ENCODE results near the gene TFR2.
A peak's percentile ranks its signal among the peaks of the same experiment; 100 is the strongest.

Gene TFR2

DNA sequence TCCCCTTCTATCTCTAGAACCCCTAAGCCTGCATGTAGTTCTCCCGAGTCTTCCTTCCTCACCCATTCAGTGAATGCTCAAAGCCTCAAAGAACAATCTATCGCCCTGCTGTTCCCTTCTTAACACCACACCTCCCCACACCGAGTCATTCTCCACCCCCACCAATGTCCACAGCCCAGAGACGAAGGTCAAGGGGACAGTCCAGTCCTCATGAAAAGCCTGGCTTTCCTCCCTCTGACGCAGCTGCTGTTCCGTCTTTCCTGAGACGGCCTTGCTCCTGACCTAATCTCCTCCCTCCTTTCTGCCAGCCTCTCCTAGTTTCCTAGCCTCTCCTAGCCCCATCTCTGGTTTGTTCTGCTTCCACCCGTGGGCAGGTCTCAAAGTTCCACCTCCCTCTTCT lies 19.8 kb downstream of the TFR2 start:
- no peak overlapping the region for H3K4me3 ChIP-seq (ENCODE audit: low read depth, low read length)

DNA sequence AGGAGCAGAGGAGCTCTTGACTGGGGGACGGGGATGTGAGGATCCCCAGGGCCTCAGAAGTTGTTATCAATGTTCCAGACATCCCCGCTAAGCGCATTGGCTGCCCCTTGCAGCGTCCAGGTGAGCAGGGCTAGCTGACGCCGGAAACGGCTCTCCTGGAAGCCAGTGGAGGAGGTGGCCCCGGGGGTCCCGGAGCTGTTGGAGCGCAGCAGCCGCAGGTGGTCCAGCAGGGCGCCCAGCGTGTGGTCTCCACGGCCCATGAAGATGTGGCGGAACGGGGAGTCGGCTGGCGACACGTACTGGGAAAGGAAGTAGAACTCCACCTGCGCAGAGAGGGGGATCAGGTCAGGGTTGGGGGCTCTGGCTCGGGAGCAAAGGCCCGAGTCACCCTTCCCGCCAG lies 20.5 kb downstream of the TFR2 start:
- no peak overlapping the region for H3K4me3 ChIP-seq (ENCODE audit: low read depth, low read length)
- DNase-seq (ENCODE audit: low read depth): no peak

More for the DNA sequence above, 19.8 kb downstream of the TFR2 start:
- DNase-seq (ENCODE audit: low read depth): no peak

DNA sequence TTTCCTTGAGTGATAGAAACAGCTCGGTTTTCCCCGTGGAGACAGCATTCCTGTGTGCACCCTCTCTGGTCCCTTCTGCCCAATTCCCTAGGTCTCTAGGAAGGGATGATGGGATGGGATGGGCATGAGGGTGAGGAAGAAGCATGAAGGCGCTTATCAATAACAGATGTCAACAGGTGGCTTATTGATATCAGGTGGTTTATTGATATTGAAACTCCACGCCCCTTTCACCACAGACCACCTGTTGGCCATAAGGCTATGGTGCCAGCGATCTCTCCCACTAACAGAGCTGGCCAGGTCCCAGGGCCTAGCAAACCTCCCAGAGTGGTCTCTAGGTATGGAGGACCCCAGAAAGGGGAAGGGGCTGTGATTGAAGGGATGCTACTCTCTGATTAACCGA lies 21.1 kb downstream of the TFR2 start:
- H3K4me3 ChIP-seq (ENCODE audit: low read depth, low read length): no peak overlapping the region
- no peak for DNase-seq (ENCODE audit: low read depth)

DNA sequence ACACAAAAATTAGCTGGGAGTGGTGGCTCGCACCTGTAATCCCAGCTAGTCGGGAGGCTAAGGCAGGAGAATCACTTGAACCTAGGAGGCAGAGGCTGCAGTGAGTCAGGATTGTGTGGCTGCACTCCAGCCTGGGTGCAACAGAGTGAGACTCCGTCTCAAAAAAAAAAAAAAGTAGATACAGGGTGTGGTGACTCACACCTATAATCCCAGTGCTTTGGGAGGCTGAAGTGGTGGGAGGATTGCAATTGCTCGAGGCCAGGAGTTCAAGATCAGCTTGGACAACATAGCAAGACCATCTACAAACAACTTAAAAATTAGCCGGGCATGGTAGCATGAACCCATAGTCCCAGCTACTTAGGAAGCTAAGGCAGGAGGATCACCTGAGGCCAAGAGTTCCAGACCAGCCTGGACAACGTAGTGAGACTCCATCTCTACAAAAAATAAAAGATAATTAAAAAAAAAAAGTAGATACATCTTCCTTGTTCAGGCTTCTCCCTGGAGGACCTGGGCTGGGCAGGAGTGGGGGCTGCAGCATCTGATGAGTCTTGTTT lies 27.0 kb downstream of the TFR2 start:
- DNase-seq (ENCODE audit: low read depth): no peak
- H3K4me3 ChIP-seq (ENCODE audit: low read depth, low read length): no peak overlapping the region

DNA sequence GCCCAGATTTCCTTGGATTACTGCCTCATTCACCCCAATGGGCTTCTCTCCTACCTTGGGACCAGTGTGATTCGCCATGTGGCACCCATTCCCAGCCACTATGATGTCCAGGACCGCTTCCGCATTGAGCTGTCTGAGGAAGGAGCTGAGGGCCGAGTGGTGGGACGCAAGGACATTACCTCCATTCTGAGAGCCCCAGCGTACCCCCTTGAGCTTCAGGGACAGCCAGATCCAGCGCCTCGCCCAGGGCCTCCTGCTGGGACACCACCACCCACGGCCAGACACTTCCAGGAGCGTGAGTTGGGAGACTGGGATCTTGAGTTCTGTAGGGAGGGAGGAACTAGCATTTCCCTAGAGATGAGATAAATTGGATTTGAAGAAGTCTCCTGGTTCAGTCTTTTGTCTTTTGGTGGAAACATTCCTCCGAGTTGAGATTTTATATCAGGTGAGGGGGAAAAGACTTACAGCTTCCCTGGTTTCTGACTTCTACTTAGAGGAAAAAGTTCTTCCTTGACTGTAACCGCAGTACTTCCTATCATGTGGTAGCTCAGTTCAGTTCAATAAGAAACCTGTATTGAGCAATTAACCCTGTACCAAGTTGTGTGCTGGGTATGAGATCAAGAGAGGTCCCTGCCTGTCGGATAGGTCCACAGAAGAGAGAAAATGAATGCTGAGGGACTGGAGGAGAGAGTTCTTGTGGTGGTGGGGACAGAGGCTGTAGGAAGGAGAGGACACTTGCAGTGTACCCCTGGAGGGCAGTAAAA lies 27.8 kb downstream of the TFR2 start:
- no peak for DNase-seq (ENCODE audit: low read depth)

DNA sequence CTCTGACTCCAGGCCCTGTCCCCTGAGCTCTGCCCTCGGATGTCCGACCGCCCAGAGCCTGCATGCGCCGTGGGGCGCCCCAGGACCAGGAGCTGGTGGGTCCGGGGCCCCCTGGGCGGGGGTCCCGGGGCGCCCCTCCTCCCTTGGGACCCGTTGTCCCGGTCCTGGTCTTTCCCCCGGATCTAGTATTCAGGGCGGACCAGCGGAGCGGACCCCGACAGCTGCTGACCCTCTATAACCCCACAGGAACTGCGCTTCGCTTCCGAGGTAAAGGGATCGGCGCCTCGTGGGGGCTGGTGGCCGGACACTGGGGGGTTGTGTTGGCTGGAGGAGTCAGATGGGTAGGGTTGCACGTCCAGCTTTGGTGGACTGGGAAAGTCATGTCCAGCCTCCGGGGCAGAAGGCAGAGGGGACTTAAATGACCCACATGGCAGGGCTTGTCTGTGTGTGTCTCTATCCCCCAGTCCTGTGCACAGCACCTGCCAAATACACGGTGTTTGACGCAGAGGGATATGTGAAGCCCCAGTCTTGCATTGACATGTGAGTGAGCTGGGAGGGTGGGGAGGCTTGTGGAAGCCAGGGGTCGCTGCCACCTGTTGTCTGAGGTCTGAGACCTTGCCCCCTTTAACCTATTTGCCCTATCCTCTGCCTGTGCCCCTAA lies 28.5 kb downstream of the TFR2 start:
- H3K4me3 ChIP-seq (ENCODE audit: low read depth, low read length): peak overlapping the region; percentile 88
- DNase-seq (ENCODE audit: low read depth): no peak

More for the DNA sequence above, 27.8 kb downstream of the TFR2 start:
- peak overlapping the region; percentile 88 for H3K4me3 ChIP-seq (ENCODE audit: low read depth, low read length)

DNA sequence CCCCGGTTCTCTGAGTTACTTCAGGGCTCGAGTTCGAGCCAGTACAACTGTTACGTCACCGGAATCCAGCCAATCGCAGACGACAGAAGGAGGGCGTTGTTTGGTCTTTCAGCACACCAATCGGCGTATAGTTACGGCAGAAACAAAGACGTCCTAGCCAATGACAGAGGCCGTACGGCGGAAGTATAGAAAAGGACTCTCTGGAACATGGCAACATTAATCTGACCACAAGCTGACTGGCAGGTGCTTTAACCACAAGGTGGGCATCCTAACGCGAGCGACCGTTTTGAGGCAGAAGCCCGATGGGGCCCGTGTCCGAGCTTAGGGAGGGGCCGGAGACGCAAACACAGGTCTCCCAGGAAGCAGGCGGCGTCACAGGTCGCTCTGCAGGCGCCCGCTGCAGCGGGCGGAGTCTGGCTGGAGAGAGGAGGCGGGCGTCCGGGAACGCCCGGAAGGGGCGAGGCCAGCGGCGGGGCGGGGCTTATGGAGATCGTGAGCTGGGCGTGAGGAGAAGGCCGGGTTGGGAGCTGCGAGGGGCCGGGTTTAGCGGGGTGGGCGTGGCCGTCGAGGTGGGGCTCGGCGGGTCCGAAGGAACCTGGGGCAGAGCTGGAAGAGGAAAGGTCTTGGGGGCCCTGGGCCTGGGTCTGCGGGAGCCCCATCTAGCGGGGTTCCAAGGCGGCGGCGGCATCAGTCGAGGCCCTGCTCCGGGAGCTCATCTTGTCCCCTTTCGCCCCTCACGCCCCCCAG lies 29.2 kb downstream of the TFR2 start, which contains the start of gene MOSPD3:
Gene MOSPD3, plus strand, starts transcription at position 558 of the 747 bp plus-strand sequence. CDS start 252 bp downstream, outside the sequence.
- peak within 1 kb of the TSS; percentile 88 for H3K4me3 ChIP-seq (ENCODE audit: low read depth, low read length)
- DNase-seq (ENCODE audit: low read depth): peak; percentile 98

DNA sequence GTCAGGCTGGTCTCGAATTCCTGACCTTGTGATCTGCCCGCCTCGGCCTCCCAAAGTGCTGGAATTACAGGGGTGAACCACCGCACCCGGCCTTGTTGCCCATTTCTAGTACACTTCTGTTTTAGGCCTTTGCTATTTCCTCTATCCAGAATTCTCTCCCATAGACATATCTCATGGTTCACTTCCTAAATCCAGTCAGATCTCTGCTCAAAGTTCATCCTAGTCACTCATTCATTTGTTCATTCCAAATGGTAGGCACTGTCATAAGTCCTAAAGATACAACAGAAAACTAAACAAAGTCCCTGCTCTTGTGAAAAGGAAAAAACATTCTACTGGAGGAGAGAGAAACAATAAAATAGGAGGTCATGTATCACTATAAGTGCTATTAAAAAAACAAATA lies 31.4 kb downstream of the TFR2 start:
- DNase-seq (ENCODE audit: low read depth): no peak
- no peak overlapping the region for H3K4me3 ChIP-seq (ENCODE audit: low read depth, low read length)

DNA sequence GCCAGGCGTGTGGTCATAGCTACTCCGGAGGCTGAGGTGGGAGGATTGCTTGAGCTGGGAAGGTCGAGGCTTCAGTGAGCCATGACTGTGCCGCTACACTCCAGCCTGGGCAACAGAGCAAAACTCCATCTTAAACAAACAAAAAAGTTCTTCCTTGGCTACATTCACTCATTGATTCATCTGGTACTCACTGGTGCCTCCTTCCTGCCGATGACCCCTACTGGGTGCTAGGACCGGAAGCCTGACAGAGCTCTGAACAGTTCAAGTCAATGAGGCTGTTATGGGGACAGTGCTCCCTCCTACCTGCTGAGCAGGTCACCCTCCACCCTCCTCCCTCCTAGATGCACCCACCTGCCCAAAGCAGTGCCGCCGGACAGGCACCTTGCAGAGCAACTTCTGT lies 34.2 kb downstream of the TFR2 start:
- no peak for DNase-seq (ENCODE audit: low read depth)
- no peak overlapping the region for H3K4me3 ChIP-seq (ENCODE audit: low read depth, low read length)

DNA sequence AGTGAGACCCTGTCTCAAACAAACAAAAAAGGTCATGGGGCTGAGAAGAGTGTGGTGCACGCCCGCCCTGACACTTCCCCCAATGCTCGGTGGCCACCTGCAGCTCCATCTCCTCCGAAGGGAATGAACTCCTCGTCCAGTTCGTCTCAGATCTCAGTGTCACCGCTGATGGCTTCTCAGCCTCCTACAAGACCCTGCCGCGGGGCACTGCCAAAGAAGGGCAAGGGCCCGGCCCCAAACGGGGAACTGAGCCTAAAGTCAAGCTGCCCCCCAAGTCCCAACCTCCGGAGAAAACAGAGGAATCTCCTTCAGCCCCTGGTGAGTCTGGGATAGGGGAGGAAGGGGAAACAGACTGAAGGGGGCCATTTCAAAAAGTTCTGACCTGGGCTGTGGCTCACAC lies 35.0 kb downstream of the TFR2 start:
- H3K4me3 ChIP-seq (ENCODE audit: low read depth, low read length): no peak overlapping the region
- no peak for DNase-seq (ENCODE audit: low read depth)

DNA sequence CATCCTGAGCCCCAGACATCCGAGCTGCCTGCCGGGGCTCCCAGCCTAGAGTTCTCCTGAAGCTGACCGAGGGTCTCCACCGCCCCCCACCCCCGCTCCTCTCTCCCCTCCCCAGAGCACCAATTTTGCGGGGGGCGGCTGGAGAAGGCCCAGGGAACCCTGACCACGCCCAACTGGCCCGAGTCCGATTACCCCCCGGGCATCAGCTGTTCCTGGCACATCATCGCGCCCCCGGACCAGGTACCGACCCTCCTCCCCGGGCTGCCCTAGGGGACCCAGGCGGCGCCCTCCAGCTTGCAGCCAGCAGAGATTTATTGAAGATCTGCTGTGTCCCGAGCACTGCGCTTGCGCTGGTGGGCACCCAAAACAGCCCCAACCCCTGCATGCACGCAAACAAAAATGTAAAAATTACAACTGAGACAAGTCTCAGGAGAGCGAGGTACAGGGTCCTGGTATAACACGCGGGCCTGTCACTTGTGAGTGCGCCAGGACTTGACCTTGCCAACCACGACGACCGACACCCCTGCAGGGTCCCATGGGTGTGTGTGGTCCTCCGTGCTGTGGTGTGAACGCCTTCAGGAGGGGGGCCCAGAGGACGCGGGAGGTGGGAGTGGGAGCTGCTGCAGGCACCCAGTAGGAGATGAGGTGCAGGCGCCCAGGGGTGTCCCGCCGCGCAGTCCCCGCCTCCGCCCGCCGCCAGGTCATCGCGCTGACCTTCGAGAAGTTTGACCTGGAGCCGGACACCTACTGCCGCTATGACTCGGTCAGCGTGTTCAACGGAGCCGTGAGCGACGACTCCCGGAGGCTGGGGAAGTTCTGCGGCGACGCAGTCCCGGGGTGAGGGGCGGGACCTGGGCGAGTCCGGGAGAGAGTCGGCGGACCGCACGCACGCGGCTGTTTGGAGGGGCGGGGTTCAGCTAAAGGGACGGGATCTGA lies 36.1 kb downstream of the TFR2 start:
- peak overlapping the region; percentile 57 for H3K4me3 ChIP-seq (ENCODE audit: low read depth, low read length)
- no peak for DNase-seq (ENCODE audit: low read depth)

DNA sequence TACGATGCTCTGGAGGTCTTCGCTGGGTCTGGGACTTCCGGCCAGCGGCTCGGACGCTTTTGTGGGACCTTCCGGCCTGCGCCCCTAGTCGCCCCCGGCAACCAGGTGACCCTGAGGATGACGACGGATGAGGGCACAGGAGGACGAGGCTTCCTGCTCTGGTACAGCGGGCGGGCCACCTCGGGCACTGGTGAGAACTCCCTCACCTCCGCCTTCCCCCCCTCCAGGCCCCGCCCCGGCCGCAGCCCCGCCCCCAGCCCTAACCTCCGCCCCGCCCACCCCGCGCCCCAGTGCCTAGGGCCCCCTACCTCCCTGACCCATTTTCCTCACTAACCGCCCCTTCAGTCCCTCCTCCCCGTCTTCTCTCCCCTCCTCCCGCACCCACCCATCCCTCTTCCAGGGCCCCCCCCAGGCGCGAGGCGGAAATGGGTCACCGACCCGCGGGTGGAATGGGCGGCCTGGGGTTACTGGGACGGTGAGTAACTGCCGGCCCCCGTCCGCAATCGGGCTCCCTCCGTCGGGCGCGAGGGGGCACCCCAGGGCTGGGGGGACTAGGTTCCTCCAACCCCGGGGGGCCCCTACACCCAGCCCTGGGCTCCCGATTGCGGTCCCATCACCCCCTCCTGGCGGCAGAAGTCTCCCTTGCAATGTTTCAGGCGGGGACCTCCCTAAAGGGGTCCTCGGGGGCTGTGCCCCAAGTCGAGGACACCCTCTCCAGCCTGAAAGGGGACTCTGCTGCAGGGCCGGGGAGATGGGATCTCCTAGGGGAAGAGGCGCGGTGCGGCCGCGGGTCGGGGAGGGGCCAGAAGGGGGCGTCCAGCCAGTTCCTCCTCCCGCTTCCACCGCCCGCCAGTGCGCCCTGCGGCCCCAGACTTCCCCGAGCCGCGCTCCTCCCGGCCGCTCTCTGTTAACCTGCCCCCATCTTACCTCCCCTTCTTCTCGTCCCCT lies 37.0 kb downstream of the TFR2 start:
- peak overlapping the region; percentile 89 for H3K4me3 ChIP-seq (ENCODE audit: low read depth, low read length)
- no peak for DNase-seq (ENCODE audit: low read depth)

DNA sequence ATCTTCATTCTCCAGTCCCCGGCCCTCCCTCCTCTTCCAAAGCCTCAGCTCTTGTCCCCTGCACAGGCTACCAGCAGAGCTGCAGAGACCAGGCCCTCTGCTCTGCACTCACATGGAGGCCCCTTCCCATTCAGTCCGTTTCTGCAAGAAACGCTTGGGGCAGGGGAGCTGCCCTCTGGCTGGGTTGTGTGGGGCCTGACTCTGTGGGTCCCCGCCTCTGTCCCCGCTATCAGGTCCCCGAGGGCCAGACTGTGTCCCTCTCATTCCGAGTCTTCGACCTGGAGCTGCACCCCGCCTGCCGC lies 37.7 kb downstream of the TFR2 start:
- H3K4me3 ChIP-seq (ENCODE audit: low read depth, low read length): peak overlapping the region; percentile 89
- no peak for DNase-seq (ENCODE audit: low read depth)

DNA sequence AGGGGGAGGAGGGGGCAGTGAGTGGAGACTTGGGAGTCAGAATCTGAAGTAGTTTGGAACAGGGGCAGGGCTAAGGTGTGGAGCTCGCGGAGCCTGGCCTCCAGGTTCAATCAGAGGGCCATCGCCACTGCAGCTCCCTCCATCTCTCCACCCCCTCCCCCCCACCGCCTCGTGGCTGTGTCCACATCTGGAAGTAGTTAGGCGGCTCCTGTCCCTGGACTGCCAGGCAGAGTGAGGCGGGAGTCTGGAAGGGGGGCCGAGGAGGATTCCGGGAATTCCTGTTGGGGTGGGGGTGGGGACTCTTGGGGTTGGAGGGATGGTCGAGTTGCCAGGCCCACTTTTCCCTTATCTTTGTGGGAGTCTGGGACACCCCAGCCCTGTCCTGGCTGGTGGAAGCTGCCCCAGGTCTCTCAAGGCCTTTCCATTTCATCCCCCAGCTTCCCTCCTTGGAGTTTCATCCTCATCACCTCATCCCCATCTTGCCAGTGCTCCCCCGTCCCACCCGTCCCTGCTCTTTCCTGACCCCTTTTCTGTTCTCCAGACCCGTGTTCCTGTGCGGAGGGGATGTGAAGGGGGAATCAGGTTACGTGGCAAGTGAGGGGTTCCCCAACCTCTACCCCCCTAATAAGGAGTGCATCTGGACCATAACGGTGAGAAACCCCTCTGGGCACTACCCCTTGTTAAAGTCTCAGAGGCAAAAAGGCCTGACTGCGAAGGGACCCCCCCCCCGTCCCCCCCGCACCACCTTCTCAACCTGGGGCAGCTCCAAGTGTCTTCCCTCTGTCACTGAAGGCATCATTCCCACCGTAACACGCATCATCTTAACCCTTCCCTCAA lies 38.2 kb downstream of the TFR2 start:
- peak; percentile 54 for DNase-seq (ENCODE audit: low read depth)
- peak overlapping the region; percentile 89 for H3K4me3 ChIP-seq (ENCODE audit: low read depth, low read length)

DNA sequence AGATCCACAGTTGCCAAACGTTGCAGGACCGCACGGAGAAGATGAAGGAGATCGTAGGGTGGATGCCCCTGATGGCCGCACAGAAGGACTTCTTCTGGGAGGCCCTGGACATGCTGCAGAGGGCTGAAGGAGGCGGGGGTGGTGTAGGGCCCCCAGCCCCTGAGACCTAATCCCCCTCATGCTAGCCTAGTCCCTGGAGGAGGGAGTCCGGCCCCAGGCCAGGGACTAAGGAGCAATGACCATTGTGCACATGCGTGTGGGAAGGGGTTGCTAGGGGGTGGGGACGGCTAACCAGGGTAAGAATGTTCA lies 40.7 kb downstream of the TFR2 start:
- no peak overlapping the region for H3K4me3 ChIP-seq (ENCODE audit: low read depth, low read length)
- no peak for DNase-seq (ENCODE audit: low read depth)

DNA sequence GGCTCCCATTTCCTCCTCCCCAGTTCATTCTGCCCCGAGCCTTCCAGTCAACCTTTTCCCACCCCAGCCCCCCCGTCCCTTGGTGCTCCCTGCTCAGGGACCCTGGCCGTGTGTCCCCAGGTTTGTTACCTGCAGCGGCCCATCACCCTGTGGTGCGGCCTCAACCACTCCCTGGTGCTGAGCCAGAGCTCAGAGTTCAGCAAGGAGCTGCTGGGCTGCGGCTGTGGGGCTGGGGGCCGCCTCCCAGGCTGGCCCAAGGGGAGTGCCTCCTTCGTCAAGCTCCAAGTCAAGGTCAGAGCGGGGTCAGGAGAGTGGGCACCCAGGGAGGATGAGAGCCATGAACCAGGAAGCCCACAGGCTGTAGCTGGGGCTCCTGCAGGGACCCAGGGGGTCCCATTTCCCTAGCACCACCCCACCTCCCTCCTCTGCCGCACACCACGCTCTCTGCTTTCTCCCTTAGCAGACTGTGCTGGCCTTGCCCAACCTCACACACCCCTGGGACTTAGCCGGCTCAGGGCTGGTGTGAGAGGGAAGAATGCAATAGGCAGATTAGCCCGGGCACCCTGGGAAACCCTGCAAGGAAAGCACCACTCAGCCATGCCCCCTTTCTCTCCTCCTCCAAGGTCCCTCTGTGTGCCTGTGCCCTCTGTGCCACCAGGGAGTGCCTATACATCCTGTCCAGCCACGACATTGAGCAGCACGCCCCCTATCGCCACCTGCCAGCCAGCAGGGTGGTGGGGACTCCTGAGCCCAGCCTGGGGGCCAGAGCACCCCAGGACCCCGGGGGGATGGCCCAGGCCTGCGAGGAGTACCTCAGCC lies 41.2 kb downstream of the TFR2 start:
- no peak overlapping the region for H3K4me3 ChIP-seq (ENCODE audit: low read depth, low read length)
- DNase-seq (ENCODE audit: low read depth): no peak

DNA sequence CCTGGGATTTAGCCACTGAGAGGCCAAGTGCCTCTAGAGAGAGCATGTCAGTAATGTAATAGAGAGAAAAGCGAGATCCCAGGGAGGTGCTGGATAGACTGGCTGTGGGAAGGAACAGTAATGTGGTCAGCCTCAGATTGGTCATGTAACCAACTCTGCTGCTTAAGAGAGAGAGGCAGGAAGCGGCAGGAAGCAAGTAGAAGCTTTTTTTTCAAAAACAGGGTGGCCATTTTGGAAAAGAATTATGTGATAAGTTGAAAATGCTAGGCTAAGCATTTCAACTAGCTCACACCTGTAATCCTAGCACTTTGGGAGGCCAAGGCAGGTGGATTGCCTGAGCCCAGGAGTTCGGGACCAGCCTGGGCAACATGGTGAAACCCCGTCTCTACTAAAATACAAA lies 42.9 kb downstream of the TFR2 start:
- H3K4me3 ChIP-seq (ENCODE audit: low read depth, low read length): no peak overlapping the region

More for the DNA sequence above, 42.9 kb downstream of the TFR2 start:
- DNase-seq (ENCODE audit: low read depth): no peak
